ENCODE results near the gene COPB2. TPM values are rescaled to one million over a fixed set of nuclear protein-coding genes. Genes with fewer than 3 reads are reported as not detected.

COPB2 gene
- total RNA-seq, 6 experiments from 2014 or later, result 246 to 266 (median 260) TPM

- H3K36me3 Mint-ChIP-seq (ENCODE audit: low read depth), result no peaks in the 10 kb centered on the region
- H3K4me1 Mint-ChIP-seq (ENCODE audit: low read depth), result peaks cover 20% of the 10 kb centered on the region
- no peak overlapping the region for H3K4me3 Mint-ChIP-seq
- no peaks in the 10 kb centered on the region for H3K9me3 Mint-ChIP-seq
- no peak for DNase-seq
- peaks cover 3% of the 10 kb centered on the region; the same call in 1 of the 2 replicates for H3K27me3 Mint-ChIP-seq (ENCODE audit: insufficient read depth)
- H3K27ac Mint-ChIP-seq, result no peak overlapping the region; the same call in 1 of the 2 replicates
- no peak for TF ChIP-seq CTCF (IDR thresholded peaks at IDR 0.05)
Measured at GRCh38 chr3:139327231-139327630, 62.2 kb downstream of the COPB2 start.

- peaks cover 20% of the 10 kb centered on the region for H3K4me1 Mint-ChIP-seq (ENCODE audit: low read depth)
- H3K4me3 Mint-ChIP-seq, result no peak overlapping the region
- no peaks in the 10 kb centered on the region; the same call in 1 of the 2 replicates for H3K27me3 Mint-ChIP-seq (ENCODE audit: insufficient read depth)
- no peak for TF ChIP-seq CTCF (IDR thresholded peaks at IDR 0.05)
- no peak overlapping the region for H3K27ac Mint-ChIP-seq
- no peak for DNase-seq
- H3K9me3 Mint-ChIP-seq, result no peaks in the 10 kb centered on the region
- H3K36me3 Mint-ChIP-seq (ENCODE audit: low read depth), result no peaks in the 10 kb centered on the region
Measured at GRCh38 chr3:139326707-139327106, 62.7 kb downstream of the COPB2 start.

GRCh38 chr3:139326131-139326530, 63.3 kb downstream of the COPB2 start:
- Mint-ChIP-seq H3K9me3 (no peaks in the 10 kb centered on the region), H3K36me3 (ENCODE audit: low read depth) (no peaks in the 10 kb centered on the region), H3K27ac (no peak overlapping the region), H3K27me3 (ENCODE audit: insufficient read depth) (no peaks in the 10 kb centered on the region; the same call in 1 of the 2 replicates), H3K4me1 (ENCODE audit: low read depth) (peaks cover 24% of the 10 kb centered on the region), H3K4me3 (no peak overlapping the region)
- TF ChIP-seq CTCF (IDR thresholded peaks at IDR 0.05), result no peak
- no peak for DNase-seq

GRCh38 chr3:139325551-139325950, 63.9 kb downstream of the COPB2 start:
- no peak for DNase-seq
- Mint-ChIP-seq H3K4me3 (no peak overlapping the region), H3K4me1 (ENCODE audit: low read depth) (peaks cover 30% of the 10 kb centered on the region), H3K27ac (no peak overlapping the region), H3K36me3 (ENCODE audit: low read depth) (no peaks in the 10 kb centered on the region), H3K9me3 (no peaks in the 10 kb centered on the region), H3K27me3 (ENCODE audit: insufficient read depth) (no peaks in the 10 kb centered on the region; the same call in 1 of the 2 replicates)
- TF ChIP-seq CTCF (IDR thresholded peaks at IDR 0.05), result no peak

- no peaks in the 10 kb centered on the region for H3K36me3 Mint-ChIP-seq (ENCODE audit: low read depth)
- H3K27me3 Mint-ChIP-seq (ENCODE audit: insufficient read depth), result no peaks in the 10 kb centered on the region; the same call in 1 of the 2 replicates
- H3K4me1 Mint-ChIP-seq (ENCODE audit: low read depth), result peaks cover 37% of the 10 kb centered on the region
- TF ChIP-seq CTCF (IDR thresholded peaks at IDR 0.05), result no peak
- no peak for DNase-seq
- no peak overlapping the region for H3K4me3 Mint-ChIP-seq
- H3K9me3 Mint-ChIP-seq, result no peaks in the 10 kb centered on the region
- H3K27ac Mint-ChIP-seq, result no peak overlapping the region
Measured at GRCh38 chr3:139324456-139324855, 65.0 kb downstream of the COPB2 start.

GRCh38 chr3:139323146-139323545, 66.3 kb downstream of the COPB2 start:
- DNase-seq, result no peak
- Mint-ChIP-seq H3K4me3 (no peak overlapping the region), H3K27me3 (ENCODE audit: insufficient read depth) (peaks cover 2% of the 10 kb centered on the region), H3K4me1 (ENCODE audit: low read depth) (peaks cover 40% of the 10 kb centered on the region), H3K9me3 (no peaks in the 10 kb centered on the region), H3K36me3 (ENCODE audit: low read depth) (no peaks in the 10 kb centered on the region), H3K27ac (no peak overlapping the region)
- no peak for TF ChIP-seq CTCF (IDR thresholded peaks at IDR 0.05)

All from HFFc6 (cell line).